AG04450 (cell line): ENCODE results near the gene KNDC1. TPM values are rescaled to one million over a fixed set of nuclear protein-coding genes. Genes with fewer than 3 reads are reported as not detected.

Experiments
- CTCF ChIA-PET: fragments of 300-600, 350-600 bp; formaldehyde crosslinking; extraction: SDS; loops from one replicate; lab custom pipeline; 2022; ENCODE audit warnings: antibody characterized with exemption, inconsistent platforms; lab: Charles Lee
- POLR2A ChIA-PET: fragments of 350-600 bp; formaldehyde crosslinking; extraction: SDS; loops from one replicate; lab custom pipeline; 2021; ENCODE audit warnings: antibody characterized with exemption, inconsistent platforms; lab: Yijun Ruan, JAX
- DNase-seq: peaks from one replicate; pipeline ENCODE4 v3.0.0-alpha.2; 2011; ENCODE audit warnings: low read depth, low spot score
- H3K27ac ChIP-seq: one replicate; pipeline ENCODE4 v1.5.1; 2012; ENCODE audit warnings: low read depth, low read length, control low read depth
- H3K27me3 ChIP-seq: one replicate; pipeline ENCODE4 v1.6.0; 2012; ENCODE audit warnings: low read length; ENCODE audit not compliant: control insufficient read depth, insufficient read depth
- H3K4me3 ChIP-seq: 2 replicates; pipeline ENCODE4 v1.5.1; 2011; ENCODE audit warnings: mild to moderate bottlenecking, low read depth, low read length, control low read depth
- H3K9me3 ChIP-seq: 2 replicates; pipeline ENCODE4 v1.5.1; 2012; ENCODE audit warnings: low read length; ENCODE audit not compliant: control insufficient read depth, insufficient read depth
- polyA plus RNA-seq: library from polyadenylated mRNA; depleted of rRNA; stranded (reverse); fragments of >200 nt; gene quantifications from 2 replicates; pipeline ENCODE4 v1.2.3, GENCODE V29; 2011
- TF ChIP-seq, protein P1 (sequence below): IDR thresholded peaks from 2 replicates; pipeline ENCODE4 v1.5.1; 2011; ENCODE audit warnings: low read depth, low read length, control low read depth, inconsistent platforms

Gene KNDC1
- polyA plus RNA-seq, 1 experiment: 0.46 TPM

DNA sequence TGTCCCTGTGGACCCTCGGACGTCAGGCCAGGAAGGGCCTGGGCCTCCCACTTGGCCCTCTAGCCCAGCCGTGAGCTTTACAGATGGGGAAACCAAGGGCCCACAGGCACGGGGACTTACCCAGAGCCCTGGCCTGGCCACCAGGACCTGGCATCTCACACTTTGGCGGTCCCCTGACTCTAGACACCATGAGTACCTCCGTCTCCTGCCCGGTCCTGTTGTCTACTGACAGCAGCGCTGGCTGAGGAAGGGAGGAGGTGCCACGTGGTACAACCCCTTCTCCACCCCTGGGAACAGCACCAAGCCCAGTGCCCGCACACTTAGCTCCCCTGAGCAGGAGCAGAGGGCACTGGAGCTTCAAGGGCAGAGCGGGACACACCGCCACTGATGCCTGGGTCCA lies 46.2 kb upstream of the KNDC1 start:
- DNase-seq: no peak
- CTCF ChIA-PET: no interaction called here
- Histone ChIP-seq H3K27ac (no peak overlapping the region), H3K27me3 (no peaks in the 10 kb centered on the region), H3K9me3 (peaks cover 95% of the 10 kb centered on the region), H3K4me3 (no peak overlapping the region)
- TF ChIP-seq, protein P1, sequence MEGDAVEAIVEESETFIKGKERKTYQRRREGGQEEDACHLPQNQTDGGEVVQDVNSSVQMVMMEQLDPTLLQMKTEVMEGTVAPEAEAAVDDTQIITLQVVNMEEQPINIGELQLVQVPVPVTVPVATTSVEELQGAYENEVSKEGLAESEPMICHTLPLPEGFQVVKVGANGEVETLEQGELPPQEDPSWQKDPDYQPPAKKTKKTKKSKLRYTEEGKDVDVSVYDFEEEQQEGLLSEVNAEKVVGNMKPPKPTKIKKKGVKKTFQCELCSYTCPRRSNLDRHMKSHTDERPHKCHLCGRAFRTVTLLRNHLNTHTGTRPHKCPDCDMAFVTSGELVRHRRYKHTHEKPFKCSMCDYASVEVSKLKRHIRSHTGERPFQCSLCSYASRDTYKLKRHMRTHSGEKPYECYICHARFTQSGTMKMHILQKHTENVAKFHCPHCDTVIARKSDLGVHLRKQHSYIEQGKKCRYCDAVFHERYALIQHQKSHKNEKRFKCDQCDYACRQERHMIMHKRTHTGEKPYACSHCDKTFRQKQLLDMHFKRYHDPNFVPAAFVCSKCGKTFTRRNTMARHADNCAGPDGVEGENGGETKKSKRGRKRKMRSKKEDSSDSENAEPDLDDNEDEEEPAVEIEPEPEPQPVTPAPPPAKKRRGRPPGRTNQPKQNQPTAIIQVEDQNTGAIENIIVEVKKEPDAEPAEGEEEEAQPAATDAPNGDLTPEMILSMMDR: no peak
- POLR2A ChIA-PET: no interaction called here

DNA sequence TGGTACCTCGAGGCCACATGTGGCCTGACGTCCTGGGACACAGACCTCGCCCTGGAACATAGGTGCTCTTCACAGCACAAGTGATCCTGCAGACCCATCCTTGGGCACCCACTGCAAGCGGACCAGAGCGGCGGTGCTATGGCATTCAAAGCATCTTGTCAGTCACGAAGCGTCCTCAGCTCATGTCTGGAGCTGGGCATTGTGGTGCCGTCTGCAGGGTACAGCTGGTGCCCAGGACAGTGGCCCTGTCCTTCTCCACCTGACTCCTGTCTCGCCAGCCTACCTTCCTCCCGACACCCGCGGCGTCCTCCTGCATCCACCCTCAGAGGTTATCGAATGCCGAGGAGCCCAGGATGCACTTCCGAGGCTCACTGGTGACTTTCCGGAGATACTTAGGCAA lies 45.8 kb upstream of the KNDC1 start:
- Histone ChIP-seq H3K4me3 (no peak overlapping the region), H3K9me3 (peaks cover 96% of the 10 kb centered on the region), H3K27ac (no peak overlapping the region), H3K27me3 (no peaks in the 10 kb centered on the region)
- ChIA-PET POLR2A (no interaction called here), CTCF (no interaction called here)
- no peak for DNase-seq
- TF ChIP-seq, protein P1: no peak

DNA sequence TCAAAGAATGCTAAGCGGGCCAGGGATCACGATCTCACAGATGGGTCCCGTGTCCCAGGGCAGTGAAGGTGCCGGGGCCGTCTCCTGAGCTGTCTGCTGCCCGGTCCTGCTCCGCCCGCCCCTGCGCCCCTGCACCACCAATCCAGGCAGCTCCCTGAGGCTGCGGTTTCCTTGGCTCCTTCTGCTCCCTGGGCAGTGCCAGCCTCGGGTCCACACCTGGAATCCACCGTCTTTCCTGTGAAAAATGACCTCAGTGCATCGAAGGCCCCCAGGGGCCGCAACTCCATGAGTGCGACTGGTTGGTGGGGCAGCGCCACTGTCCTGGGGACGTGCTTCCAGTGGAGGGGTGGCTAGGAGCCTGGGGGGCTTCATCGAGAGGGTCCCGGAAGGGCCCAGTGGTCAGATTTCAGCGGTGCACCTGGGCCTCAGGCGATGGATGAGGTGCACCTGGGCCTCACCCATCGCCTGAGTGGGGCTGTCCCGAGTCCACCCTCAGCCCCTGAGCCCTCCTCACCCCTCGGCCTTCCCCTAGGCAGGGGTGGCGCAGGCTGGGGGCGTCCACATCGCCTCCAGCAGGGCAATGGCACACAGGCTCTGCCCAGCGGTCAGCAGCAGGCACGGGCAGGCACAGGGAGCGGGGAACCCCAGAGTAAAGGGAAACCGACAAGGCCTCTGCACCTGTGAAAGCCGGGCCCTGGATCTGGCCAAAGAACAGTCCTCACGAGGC lies 45.1 kb upstream of the KNDC1 start:
- Histone ChIP-seq H3K27ac (no peak overlapping the region), H3K27me3 (no peaks in the 10 kb centered on the region), H3K9me3 (peaks cover 93% of the 10 kb centered on the region), H3K4me3 (no peak overlapping the region)
- CTCF ChIA-PET: no interaction called here
- POLR2A ChIA-PET: no interaction called here
- no peak for DNase-seq
- TF ChIP-seq, protein P1: no peak

DNA sequence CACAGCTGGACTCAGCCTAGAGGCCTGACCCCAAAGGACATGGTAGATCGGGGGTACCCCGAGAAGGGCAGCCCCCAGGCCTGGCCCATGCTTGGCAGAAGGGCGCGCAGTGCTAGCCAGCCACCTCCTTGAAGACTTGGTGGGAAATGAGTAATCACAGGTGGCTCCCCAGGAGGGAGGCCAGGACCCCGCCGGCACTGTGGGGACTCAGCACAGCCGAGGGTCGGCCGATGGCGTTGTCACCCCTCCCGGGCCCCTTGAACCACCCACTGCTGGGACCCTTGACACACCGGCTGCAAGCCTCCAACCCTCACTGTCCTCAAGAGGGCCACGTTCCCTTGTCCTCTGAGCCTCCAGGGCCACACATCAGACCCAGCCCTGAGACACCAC lies 44.6 kb upstream of the KNDC1 start:
- H3K27me3 ChIP-seq: no peaks in the 10 kb centered on the region
- CTCF ChIA-PET: no interaction called here
- POLR2A ChIA-PET: no interaction called here

DNA sequence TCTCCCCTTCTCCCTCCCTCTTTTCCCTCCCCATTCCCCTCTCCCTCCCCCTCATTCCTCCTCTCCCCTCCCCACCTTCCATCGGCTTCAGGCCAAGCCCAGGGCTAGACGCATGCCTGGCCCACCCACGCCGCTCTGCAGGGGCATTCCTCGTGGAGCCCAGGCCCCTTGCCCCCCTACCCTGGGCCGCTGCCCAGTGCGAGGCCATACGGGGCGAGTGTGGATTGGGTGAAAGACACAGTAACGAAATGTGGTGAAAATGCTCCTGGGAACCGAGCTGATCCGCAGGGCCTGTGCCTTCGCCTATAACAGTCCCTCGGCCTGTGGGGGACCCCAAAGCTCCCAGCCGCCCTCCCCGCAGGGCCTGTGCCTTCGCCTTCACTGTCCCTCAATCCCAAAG lies 44.0 kb upstream of the KNDC1 start:
- H3K27ac ChIP-seq: no peak overlapping the region
- CTCF ChIA-PET: no interaction called here
- TF ChIP-seq, protein P1: no peak
- H3K27me3 ChIP-seq: no peaks in the 10 kb centered on the region
- H3K9me3 ChIP-seq: peaks cover 84% of the 10 kb centered on the region
- H3K4me3 ChIP-seq: no peak overlapping the region
- DNase-seq: no peak
- POLR2A ChIA-PET: no interaction called here

More for the DNA sequence above, 44.6 kb upstream of the KNDC1 start:
- Histone ChIP-seq H3K9me3 (peaks cover 88% of the 10 kb centered on the region), H3K27ac (no peak overlapping the region), H3K4me3 (no peak overlapping the region)
- no peak for DNase-seq
- TF ChIP-seq, protein P1: no peak
